ENCODE data around the gene PRX.
"Not testable (repeated sequence)": the region's sequence is repeated elsewhere in the genome, so short reads cannot be mapped to it uniquely, and the experiment has no call there.

The PRX gene

GRCh38 chr19:40416918-40417642 lies 3.9 kb upstream of the PRX start:
- DNase-seq (ENCODE audit: low spot score) = peak; percentile 51

DNA sequence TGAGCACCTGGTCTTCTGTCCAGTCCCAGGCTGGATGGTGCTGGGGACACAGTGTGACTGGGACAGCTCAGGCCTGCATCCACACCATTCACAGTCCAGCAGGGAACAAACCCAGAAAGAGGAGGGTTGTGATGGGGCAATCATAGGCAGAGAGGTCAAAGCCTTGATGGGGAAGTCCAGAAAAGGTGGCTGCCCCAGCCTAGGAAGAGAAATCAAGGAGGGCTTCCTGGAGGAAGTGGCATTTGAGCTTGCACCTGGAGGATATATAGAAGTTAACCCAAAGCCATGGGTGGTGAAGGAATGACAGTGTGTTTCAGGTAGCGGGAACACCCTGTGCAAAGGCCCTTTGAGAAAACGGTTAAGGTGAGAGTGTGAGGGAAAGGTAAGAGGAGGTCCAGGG lies 2.6 kb upstream of the PRX start:
- no peak for DNase-seq (ENCODE audit: low spot score)

GRCh38 chr19:40414542-40415535 lies 1.7 kb upstream of the PRX start:
- DNase-seq (ENCODE audit: low spot score) = peak; percentile 8

DNA sequence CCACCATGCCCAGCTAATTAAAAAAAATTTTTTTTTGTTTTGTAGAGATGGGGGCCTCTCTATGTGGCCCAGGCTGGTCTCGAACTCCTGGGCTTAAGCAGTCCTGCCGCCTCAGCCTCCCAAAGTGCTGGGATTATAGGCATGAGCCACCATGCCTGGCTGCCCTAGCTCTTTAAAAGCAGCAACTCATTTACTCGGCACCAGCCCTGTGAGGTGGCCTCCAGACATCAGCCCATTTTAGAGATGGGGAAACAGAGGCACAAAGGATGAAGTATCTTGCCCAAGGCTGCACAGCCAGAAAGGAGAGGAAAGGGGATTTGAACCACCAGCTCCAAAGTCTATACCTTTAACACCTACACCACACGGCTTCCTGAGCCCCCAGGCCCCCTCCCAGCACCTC lies 312 bp downstream of the PRX start:
- no peak for DNase-seq (ENCODE audit: low spot score)

GRCh38 chr19:40411958-40412499 lies 1.1 kb downstream of the PRX start:
- DNase-seq (ENCODE audit: low spot score) = no peak

GRCh38 chr19:40411125-40411842 lies 1.9 kb downstream of the PRX start:
- no peak for DNase-seq (ENCODE audit: low spot score)

- no peak for DNase-seq (ENCODE audit: low spot score)
These were observed 3.2 kb downstream of the PRX start for GRCh38 chr19:40410030-40410389.

- DNase-seq (ENCODE audit: low spot score) = not testable (repeated sequence)
These were observed 4.6 kb downstream of the PRX start for GRCh38 chr19:40408598-40408925.

DNA sequence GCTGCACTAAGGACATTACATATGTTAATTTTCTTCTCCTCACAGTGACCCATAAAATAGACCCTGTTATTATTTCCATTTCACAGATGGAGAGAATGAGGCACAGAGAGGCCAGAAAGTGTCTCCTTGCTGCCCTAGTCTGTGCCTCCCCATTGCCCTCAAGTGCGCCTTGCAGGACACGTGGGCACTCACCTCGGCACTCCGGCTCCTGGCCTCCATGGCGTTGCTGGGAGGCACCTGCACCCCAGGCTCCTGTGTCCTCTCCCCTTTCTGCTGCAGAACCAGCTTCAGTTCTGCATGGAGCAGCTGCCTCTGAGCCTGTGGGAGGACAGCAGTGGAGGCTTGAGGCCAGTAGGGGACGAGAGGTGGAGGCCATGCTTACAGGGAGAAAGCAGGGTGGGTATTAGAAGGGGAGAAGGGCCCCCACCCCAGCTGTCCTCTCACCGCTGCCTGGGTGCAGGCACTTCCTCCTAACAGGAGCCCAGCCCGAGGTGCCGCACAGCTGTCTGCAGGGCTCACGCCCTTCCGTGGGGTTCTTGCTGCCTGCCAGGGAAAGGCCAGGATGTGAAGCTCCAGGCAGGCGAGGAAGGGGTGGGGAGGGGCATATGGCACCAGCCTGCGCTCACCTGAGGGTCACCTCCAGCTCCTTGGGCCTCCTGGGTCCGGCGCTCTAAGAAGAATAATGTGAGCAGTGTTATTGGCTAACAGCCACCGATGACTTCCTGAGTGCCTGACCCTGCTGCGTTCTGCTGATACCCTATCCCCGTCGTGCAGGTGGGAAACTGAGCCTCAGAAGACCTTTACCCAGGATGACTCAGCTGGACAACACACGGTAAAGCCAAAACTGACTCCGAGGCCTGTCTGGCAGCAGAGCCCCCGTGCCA lies 5.2 kb downstream of the PRX start:
- DNase-seq (ENCODE audit: low spot score) = no peak

DNA sequence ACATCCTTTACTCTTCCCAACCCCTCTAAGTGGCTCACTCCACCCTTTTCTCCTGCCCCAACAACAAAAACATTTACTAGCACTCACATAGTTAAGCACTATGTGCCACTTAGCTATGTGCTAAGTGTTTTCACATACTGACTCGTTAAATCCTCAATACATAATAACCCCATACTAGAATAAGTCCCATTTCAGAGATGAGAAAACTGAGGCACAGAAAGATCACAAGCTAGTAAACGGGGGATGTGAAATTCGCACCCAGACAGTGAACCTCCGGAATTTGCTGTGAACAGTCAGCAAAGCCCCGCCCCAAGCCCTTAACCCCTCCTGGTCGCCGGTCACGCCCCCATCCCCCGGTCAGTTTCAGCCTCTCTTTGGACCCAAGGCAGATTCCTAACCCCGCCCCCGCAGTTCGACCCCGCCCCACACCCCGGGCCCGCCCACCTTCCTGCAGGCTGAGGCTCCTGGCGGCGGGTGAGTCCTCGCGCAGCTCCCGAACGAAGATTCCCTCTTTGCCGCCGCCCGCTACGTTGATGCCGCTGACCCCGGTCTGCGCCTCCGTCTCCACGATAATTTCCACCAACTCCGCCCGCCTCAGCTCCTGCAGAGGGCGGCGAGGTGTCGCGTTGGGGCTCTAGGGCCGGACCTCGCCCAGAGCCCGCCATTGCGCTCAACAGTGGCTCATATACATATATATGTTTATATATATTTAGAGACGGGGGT lies 9.8 kb downstream of the PRX start:
- peak; percentile 97 for DNase-seq (ENCODE audit: low spot score)

DNA sequence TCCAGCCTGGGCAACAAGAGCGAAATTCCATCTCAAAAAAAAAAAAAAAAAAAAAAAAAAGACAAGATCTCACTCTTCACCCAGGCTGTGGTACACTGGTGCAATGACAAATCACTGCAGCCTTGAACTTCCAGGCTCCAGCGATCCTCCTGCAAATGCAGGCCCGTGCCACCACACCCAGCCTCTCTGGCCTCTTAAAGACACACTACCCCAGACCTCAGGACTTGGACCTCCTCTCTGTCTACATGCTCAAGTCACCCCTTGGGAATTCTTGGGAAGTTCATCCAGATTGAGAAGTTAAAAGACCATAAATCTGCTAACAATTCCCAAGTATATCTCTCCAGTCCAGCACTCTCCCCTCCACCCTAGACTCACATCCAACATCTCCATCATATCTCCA lies 12.6 kb downstream of the PRX start:
- DNase-seq (ENCODE audit: low spot score) = peak; percentile 38

GRCh38 chr19:40398417-40399131 lies 14.6 kb downstream of the PRX start:
- DNase-seq (ENCODE audit: low spot score) = peak; percentile 45

DNA sequence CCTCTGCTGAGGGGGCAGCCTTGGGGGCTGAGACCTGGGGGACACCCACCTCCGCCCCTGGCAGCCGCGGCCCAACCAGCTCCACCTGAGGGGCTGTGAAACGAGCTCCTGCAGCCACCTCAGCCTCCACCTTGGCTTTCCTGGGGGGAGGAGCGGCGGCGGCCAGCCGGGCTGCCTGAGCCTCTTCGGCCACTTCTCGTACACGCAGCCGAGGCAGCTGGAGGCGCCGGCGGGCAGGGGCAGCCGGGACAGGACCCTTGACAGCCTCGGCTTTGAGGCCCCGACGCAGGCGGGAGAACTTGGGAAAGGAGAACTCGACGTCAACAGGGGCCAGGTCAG lies 15.6 kb downstream of the PRX start:
- no peak for DNase-seq (ENCODE audit: low spot score)

DNA sequence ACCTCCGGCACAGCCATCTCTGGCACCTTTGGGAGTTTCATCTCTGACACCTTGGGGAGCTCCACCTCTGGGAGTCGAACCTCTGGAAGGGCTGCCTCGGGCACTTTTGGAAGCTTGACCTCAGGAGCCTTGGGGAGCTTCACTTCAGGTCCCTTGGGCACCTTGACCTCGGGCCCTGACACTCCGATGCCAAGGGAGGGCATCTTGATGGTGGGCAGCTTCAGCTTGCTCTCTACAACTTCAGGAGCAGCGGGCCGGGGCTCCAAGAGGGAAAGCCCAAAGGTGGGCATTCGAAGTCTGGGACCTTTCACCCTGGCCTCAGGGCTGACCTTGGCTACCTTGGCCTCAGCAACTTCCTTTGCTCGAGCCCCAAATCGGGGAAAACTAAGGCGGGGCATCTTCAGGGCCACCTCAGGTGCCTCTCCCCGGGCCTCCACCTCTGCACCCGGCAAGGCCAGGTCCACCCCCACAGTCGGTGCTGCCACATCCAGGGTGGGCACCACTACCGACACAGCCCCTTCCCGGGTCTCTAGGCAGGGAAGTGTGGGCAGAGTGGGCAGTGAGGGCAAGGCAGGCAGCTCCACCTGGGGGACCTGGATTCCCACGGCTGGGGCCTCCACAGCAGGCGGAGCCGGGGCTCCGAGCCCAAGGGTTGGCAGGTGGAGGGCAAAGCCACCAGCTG lies 16.2 kb downstream of the PRX start:
- DNase-seq (ENCODE audit: low spot score) = no peak

DNA sequence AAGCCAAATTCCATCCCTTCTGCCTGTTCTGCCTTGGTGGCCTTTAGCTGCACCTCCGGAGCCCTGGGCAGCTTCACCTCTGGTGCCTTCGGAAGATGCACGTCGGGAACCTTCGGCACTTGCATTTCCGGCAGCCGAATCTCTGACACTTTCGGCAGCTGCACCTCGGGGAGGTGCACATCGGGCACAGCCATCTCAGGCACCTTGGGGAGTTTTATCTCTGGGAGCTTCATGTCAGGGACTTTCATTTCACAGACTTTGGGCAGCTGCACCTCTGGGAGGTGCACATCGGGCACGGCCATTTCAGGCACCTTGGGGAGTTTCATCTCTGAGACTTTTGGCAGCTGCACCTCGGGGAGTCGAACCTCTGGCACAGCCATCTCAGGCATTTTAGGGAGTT lies 17.2 kb downstream of the PRX start:
- no peak for DNase-seq (ENCODE audit: low spot score)

DNA sequence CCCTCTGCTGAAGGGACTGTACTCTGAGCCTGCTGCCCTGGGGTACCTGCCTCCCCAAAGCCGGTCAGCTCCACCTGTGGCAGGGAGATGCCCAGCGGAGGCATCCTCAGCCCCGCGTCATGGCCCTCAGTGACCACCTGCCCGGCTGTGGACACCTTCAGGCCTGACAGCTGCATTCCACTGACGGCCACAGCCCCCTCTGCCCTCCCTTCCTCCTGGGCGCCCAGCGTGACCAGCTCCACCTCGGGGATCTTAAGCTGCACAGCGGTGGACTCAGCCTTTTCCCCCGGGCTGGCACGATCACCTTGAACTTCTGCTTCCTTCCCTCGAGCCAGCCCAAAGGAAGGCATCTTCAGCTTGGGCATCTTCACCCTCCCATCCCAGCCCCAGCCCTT lies 18.4 kb downstream of the PRX start:
- no peak for DNase-seq (ENCODE audit: low spot score)

DNA sequence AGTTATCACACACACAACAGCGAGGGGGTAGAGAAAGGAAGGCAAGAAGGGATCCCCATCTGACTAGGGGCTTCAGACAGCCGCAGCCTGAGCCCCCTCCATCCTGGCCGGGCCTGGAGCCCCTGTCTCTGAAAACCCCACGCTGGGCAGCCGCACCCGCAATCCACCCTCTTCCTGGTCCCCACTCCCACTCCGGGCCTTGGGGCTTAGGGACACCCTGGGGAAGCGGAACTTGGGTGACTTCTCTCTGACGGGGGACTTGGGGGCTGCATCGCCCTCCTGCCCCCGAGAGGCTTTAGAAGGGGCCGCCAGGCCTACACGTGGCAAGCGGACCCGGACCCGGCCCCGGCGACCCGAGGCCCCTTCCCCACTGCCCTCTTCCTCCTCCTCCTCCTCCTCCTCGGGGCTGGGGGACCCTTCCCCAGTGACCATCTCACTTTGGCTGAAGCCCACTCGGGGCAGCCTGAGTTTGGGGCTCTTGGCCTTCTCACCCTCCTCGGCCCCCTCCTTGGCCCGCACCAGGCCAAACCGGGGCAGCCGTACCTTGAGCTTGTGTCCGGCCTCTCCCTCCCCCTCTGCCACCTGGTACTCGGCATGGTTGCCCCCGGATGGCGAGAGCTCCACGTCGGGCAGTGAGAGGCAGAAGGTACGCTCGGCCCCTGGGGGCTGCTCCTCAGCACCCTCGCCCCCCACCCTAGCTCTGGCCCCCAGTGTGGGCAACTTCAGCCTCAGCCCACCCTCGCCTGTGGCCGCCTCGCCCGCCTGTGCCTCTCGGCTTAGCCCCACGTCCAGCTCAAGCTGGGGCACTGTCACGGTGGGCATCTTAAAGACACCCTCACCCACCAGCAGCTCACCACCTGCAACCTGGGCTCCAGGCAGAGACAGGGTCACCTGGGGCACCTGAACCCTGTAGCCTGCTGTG lies 19.0 kb downstream of the PRX start:
- no peak for DNase-seq (ENCODE audit: low spot score)

- peak; percentile 42 for DNase-seq (ENCODE audit: low spot score)
These were observed 20.2 kb downstream of the PRX start for GRCh38 chr19:40392894-40393517.
